K562 (cell line): Measurements from ENCODE around the gene SLC38A1. TPM values are rescaled to one million over a fixed set of nuclear protein-coding genes. Genes with fewer than 3 reads are reported as not detected.

Source experiments
- ATAC-seq: fragments of 200-7000 bp; cut with Tn5 transposase; 3 replicates; pipeline ENCODE4 v1.9.1; 2020; ENCODE audit warnings: moderate library complexity
- BruUV-seq: library from RNA; stranded (reverse); fragments of 400-500 nt; replicated peaks from 2 replicates; lab custom pipeline; 2021; lab: Mats Ljungman, UMichigan
- CTCF ChIA-PET: fragments of 300-600 bp; formaldehyde crosslinking; extraction: SDS; loops from one replicate; lab custom pipeline; 2021; ENCODE audit warnings: low intra/inter-chr PET ratio; lab: Yijun Ruan, JAX
- POLR2A ChIA-PET: fragments of 300-600, 350-650 bp; sonication (Branson Sonifier 250); formaldehyde crosslinking; extraction: SDS; loops from one replicate; lab custom pipeline; 2021; ENCODE audit warnings: antibody characterized with exemption, inconsistent platforms; lab: Yijun Ruan, JAX
- DNase-seq, 4 experiments: peaks; one replicate each; pipeline versions ENCODE4 v3.0.0 to v3.0.0-alpha.2; 2011 to 2018; ENCODE audit warnings: low spot score in 3 of 4, mixed read lengths in 3 of 4; ENCODE audit errors: extremely low read depth in 1 of 4
- FAIRE-seq: peaks from 2 replicates; lab custom pipeline; 2011; peaks lifted over from hg19 to GRCh38; lab: Jason Lieb, UNC
- H2AFZ ChIP-seq: 2 replicates; pipeline ENCODE4 v1.6.0; 2011; ENCODE audit warnings: low read depth, low read length, control low read depth, inconsistent platforms
- H3K27ac ChIP-seq: fragments of 200-600 bp; 3 replicates; pipeline ENCODE4 v1.8.0; 2011; ENCODE audit warnings: low read depth, mild to moderate bottlenecking, control low read depth, inconsistent platforms, low read length, moderate library complexity, mixed read lengths; ENCODE audit errors: extremely low read depth
- H3K27me3 ChIP-seq, 2 experiments: fragments of 300-600 bp in 1 of 2; 2 replicates in 1 of 2; 3 replicates in 1 of 2; pipeline versions ENCODE4 v1.6.0 to v1.8.0; 2011; ENCODE audit warnings: inconsistent platforms in 2 of 2, low read length in 2 of 2, mild to moderate bottlenecking in 1 of 2, mixed read lengths in 1 of 2, moderate library complexity in 1 of 2; ENCODE audit not compliant: control insufficient read depth in 2 of 2, insufficient read depth in 2 of 2
- H3K36me3 ChIP-seq: fragments of 300-600 bp; 3 replicates; pipeline ENCODE4 v1.8.0; 2011; ENCODE audit warnings: mild to moderate bottlenecking, low read length, inconsistent platforms; ENCODE audit not compliant: control insufficient read depth, insufficient read depth
- H3K4me1 ChIP-seq, 2 experiments: fragments of 200-600 bp in 1 of 2; replicated peaks in 1 of 2; 2 replicates in 1 of 2; 3 replicates in 1 of 2; pipeline versions ENCODE4 v1.5.1 to v1.8.0; 2011; ENCODE audit warnings: inconsistent platforms in 2 of 2, low read length in 2 of 2, mild to moderate bottlenecking in 1 of 2, mixed read lengths in 1 of 2, moderate library complexity in 1 of 2; ENCODE audit not compliant: control insufficient read depth in 2 of 2, insufficient read depth in 2 of 2
- H3K4me2 ChIP-seq: 2 replicates; pipeline ENCODE4 v1.6.1; 2011; ENCODE audit warnings: low read length, control low read depth, inconsistent platforms, mixed read lengths; ENCODE audit not compliant: insufficient read depth
- H3K4me3 ChIP-seq: fragments of 200-600 bp; sonication (generic), shearing (Covaris generic); 2 replicates; pipeline ENCODE4 v1.5.1; 2016; ENCODE audit warnings: control low read depth, inconsistent platforms
- H3K79me2 ChIP-seq: fragments of 200-600 bp; 3 replicates; pipeline ENCODE4 v1.8.0; 2011; ENCODE audit warnings: low read length, inconsistent platforms; ENCODE audit not compliant: control insufficient read depth, insufficient read depth
- H3K9ac ChIP-seq, 2 experiments: 2 replicates each; pipeline versions ENCODE4 v1.6.0 to v1.6.1; 2011; ENCODE audit warnings: low read depth in 2 of 2, low read length in 2 of 2, control low read depth in 1 of 2, inconsistent platforms in 1 of 2, mild to moderate bottlenecking in 1 of 2, mixed read lengths in 1 of 2; ENCODE audit not compliant: insufficient read depth in 1 of 2
- H3K9me1 ChIP-seq: one replicate; pipeline ENCODE4 v1.6.0; 2011; ENCODE audit warnings: inconsistent platforms, mild to moderate bottlenecking, low read length, moderate library complexity; ENCODE audit not compliant: control insufficient read depth, insufficient read depth
- H3K9me3 ChIP-seq: replicated peaks from 2 replicates; pipeline ENCODE4 v1.5.1; 2011; ENCODE audit warnings: low read depth, low read length, inconsistent platforms; ENCODE audit not compliant: control insufficient read depth, insufficient read depth
- H4K20me1 ChIP-seq: replicated peaks from 2 replicates; pipeline ENCODE4 v1.6.1; 2011; ENCODE audit warnings: low read length, inconsistent platforms, mixed read lengths; ENCODE audit not compliant: control insufficient read depth, insufficient read depth
- ASH1L ChIP-seq: fragments of 450-650 bp; IDR thresholded peaks from 2 replicates; pipeline ENCODE4 v1.6.1; 2018; ENCODE audit warnings: borderline replicate concordance, mild to moderate bottlenecking, low read depth; ENCODE audit not compliant: partially characterized antibody
- ATF3 ChIP-seq, 2 experiments: fragments of 450-650 bp in 1 of 2; sonication (generic) in 1 of 2; formaldehyde crosslinking in 1 of 2; IDR thresholded peaks in 1 of 2; conservative IDR thresholded peaks in 1 of 2; 2 replicates each; pipeline versions ENCODE4 v1.6.1 to v1.8.1; 2016 to 2023; ENCODE audit warnings: mild to moderate bottlenecking in 2 of 2, moderate library complexity in 2 of 2, inconsistent platforms in 1 of 2, missing genetic modification reagents in 1 of 2
- BRD4 ChIP-seq: fragments of 200-600 bp; sonication (generic); IDR thresholded peaks from 2 replicates; pipeline ENCODE4 v1.6.1; 2017; ENCODE audit warnings: inconsistent platforms
- CCAR2 ChIP-seq: fragments of 200-400 bp; formaldehyde crosslinking; IDR thresholded peaks from 2 replicates; pipeline ENCODE4 v1.6.1; 2017; ENCODE audit warnings: mild to moderate bottlenecking, low read depth, low read length
- CLOCK ChIP-seq: fragments of 250-450 bp; sonication (Bioruptor Pico); IDR thresholded peaks from 2 replicates; pipeline ENCODE4 v1.4.0; 2020; ENCODE audit warnings: mild to moderate bottlenecking, moderate library complexity, borderline replicate concordance
- CREB3 ChIP-seq: fragments of 450-650 bp; conservative IDR thresholded peaks from 2 replicates; pipeline ENCODE4 v1.6.1; 2016; ENCODE audit warnings: missing genetic modification characterization, low read depth, mild to moderate bottlenecking, missing compliant biosample characterization, moderate library complexity
- E2F5 ChIP-seq: sonication (generic); formaldehyde crosslinking; IDR thresholded peaks from 2 replicates; pipeline ENCODE4 v1.8.0; 2022; ENCODE audit warnings: mild to moderate bottlenecking, missing genetic modification reagents
- EZH2 ChIP-seq: IDR thresholded peaks from 2 replicates; pipeline ENCODE4 v1.6.1; 2012; ENCODE audit warnings: low read depth, mild to moderate bottlenecking, inconsistent platforms, low read length, borderline replicate concordance
- FOXP1 ChIP-seq: sonication (generic); formaldehyde crosslinking; IDR thresholded peaks from 2 replicates; pipeline ENCODE4 v1.8.0; 2022; ENCODE audit warnings: mild to moderate bottlenecking, missing genetic modification reagents
- KAT8 ChIP-seq: fragments of 450-650 bp; IDR thresholded peaks from 2 replicates; pipeline ENCODE4 v1.6.1; 2016; ENCODE audit warnings: low read depth, mild to moderate bottlenecking
- PKNOX1 ChIP-seq: fragments of 450-650 bp; IDR thresholded peaks from 2 replicates; pipeline ENCODE4 v1.6.1; 2016
- POLR3A ChIP-seq: IDR thresholded peaks from 2 replicates; pipeline ENCODE4 v1.6.1; 2011; ENCODE audit warnings: borderline replicate concordance, mild to moderate bottlenecking, moderate library complexity; ENCODE audit not compliant: insufficient read length, insufficient read depth; ENCODE audit errors: extremely low read depth
- TGIF2 ChIP-seq: sonication (generic); formaldehyde crosslinking; IDR thresholded peaks from 2 replicates; pipeline ENCODE4 v1.8.1; 2022; ENCODE audit warnings: mild to moderate bottlenecking, missing genetic modification reagents, moderate library complexity
- ZNF175 ChIP-seq: fragments of 200-800 bp; sonication (Bioruptor generic); IDR thresholded peaks from 2 replicates; pipeline ENCODE4 v1.6.1; 2016; ENCODE audit warnings: low read depth, mild to moderate bottlenecking, missing genetic modification characterization, missing compliant biosample characterization
- ZNF551 ChIP-seq: fragments of 250-450 bp; sonication (Bioruptor Pico); IDR thresholded peaks from 2 replicates; pipeline ENCODE4 v1.5.0; 2021; ENCODE audit warnings: mild to moderate bottlenecking, moderate library complexity
- WGBS: fragments of 100-300 bp; shearing (Covaris generic); methylation state at CpG from one replicate; pipeline ENCODE4 v1.1.6; 2016; ENCODE audit warnings: low coverage, mixed read lengths; ENCODE audit not compliant: insufficient coverage; ENCODE audit errors: missing lambda C conversion rate; 5-methylcytosine and 5-hydroxymethylcytosine counted together
- in situ Hi-C: fragments of 300-500 bp; cut with MboI; formaldehyde crosslinking; loops from 4 replicates; pipeline ENCODE4 v1.15.0; 2018; ENCODE audit warnings: inconsistent platforms, mixed read lengths
- intact Hi-C: fragments of 100-400 bp; cut with micrococcal nuclease; formaldehyde crosslinking; loops from 2 replicates; pipeline ENCODE4 v1.14.2; 2022
- polyA plus RNA-seq, 8 experiments: library from polyadenylated mRNA; depleted of rRNA in 4 of 8; stranded (reverse) in 5 of 8; unstranded in 3 of 8; fragments of >200 nt; fragmentation: Nextera tagmentation in 2 of 8; fragmentation: Illumina TruSeq in 1 of 8; extraction: Ambion mirVana in 2 of 8; extraction: Trizol in 1 of 8; gene quantifications; 2 replicates each; pipeline versions ENCODE4 v1.2.1 to v1.2.3, GENCODE V29; 2011 to 2014; ENCODE audit warnings: inconsistent platforms in 1 of 8, missing spikeins in 1 of 8
- total RNA-seq, 7 experiments: library from RNA; depleted of rRNA in 6 of 7; stranded (reverse); fragments of >200 nt in 6 of 7; fragmentation: Illumina TruSeq in 2 of 7; extraction: Trizol in 2 of 7; gene quantifications; 2 replicates each; pipeline versions ENCODE4 v1.2.1 to v1.2.3, GENCODE V29; 2011 to 2021; ENCODE audit warnings: low replicate concordance in 1 of 7

SLC38A1 gene
- total and polyA plus RNA-seq, 9 of the 15 experiments (the other 6 are each of a cell fraction or from before 2014, with no cell fraction given), result 51.9 to 112 (median 75.0) TPM

GRCh38 chr12:46298261-46298660 is 29.4 kb upstream of the SLC38A1 start (continued):
- TF ChIP-seq PKNOX1 (no peak), BRD4 (no peak), CLOCK (CRISPR knock-in tag) (no peak), FOXP1 (CRISPR knock-in tag) (no peak), POLR3A (no peak)

- WGBS, result 0% methylated on average over 3 of the region's 4 CpGs
- no peak for TF ChIP-seq CREB3
- no peak for TF ChIP-seq ZNF175 (CRISPR knock-in tag)
- TF ChIP-seq E2F5 (CRISPR knock-in tag), result no peak
- TF ChIP-seq EZH2, result no peak
- no peak for TF ChIP-seq TGIF2 (CRISPR knock-in tag)
- TF ChIP-seq ZNF551 (CRISPR knock-in tag), result no peak
- no peak for TF ChIP-seq ATF3 (IDR thresholded peaks at IDR 0.05)
- no peak for TF ChIP-seq ATF3 (CRISPR knock-in tag; conservative IDR thresholded peaks at IDR 0.05)
- no peak for TF ChIP-seq CCAR2
- no peak for TF ChIP-seq ASH1L
- TF ChIP-seq KAT8, result no peak
Observed at GRCh38 chr12:46296822-46297221, 28.0 kb upstream of the SLC38A1 start.

More at GRCh38 chr12:46296822-46297221, 28.0 kb upstream of the SLC38A1 start:
- BruUV-seq, result no TSS peak
- intact Hi-C loops (no loop called here), in situ Hi-C loops (no loop called here)
- no peaks in the 10 kb centered on the region for H3K9me3 ChIP-seq
- no peak for DNase-seq
- CTCF ChIA-PET, result no interaction called here
- no peaks in the 10 kb centered on the region for H3K36me3 ChIP-seq
- no peak overlapping the region for H3K27ac ChIP-seq
- no peak for ATAC-seq
- POLR2A ChIA-PET, result no interaction called here
- H2AFZ ChIP-seq, result no peak overlapping the region
- no peaks in the 10 kb centered on the region for H3K79me2 ChIP-seq
- no peaks in the 10 kb centered on the region for H3K4me1 ChIP-seq
- no peaks in the 10 kb centered on the region for H3K9me1 ChIP-seq
- FAIRE-seq, result no peak
- no peaks in the 10 kb centered on the region for H4K20me1 ChIP-seq
- peaks cover 0 to 13% of the 10 kb centered on the region in 2 experiments; a peak in 2 of 5 replicates for H3K27me3 ChIP-seq
- no peak overlapping the region for H3K4me3 ChIP-seq
- H3K9ac ChIP-seq, result no peak overlapping the region
- no peak overlapping the region for H3K4me2 ChIP-seq
